GM21717 (cell line): ENCODE results near the gene CCN2.

ENCODE experiments used
- ATAC-seq: cut with Tn5 transposase; IDR thresholded peaks from one replicate; pipeline ENCODE4 v1.9.1; 2021; ENCODE audit warnings: mild to moderate bottlenecking, moderate library complexity; ENCODE audit not compliant: unreplicated experiment

The CCN2 gene

DNA sequence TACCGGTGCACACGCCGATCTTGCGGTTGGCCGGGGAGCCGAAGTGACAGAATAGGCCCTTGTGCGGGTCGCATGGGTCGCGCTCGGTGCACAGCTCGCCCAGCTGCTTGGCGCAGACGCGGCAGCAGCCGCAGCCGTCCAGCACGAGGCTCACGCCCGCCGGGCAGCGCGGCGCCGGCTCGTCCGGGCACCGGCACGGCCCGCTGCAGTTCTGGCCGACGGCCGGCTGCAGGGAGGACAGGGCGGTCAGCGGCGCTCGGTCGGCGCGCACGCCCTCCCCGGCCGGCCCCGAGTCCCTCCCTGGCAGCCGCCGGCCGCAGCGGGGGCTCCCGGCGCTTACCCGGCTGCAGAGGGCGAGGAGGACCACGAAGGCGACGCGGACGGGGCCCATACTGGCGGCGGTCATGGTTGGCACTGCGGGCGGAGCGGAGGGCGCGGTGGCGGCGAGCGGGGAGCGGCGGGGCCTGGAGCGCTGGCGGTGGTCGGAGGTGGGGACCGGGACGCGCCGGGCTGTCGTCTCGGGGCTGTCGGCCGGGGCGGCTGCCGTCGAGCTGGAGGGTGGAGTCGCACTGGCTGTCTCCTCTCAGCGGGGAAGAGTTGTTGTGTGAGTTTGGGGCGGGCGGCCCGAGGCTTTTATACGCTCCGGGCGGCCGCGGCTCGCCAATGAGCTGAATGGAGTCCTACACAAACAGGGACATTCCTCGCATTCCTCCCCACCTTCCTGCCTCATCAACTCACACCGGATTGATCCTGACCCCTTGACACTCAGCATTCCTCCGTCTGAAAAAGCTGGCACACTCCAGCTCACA is at the start of gene CCN2:
TSS of gene CCN2 (minus strand) at position 606 of the 809 bp plus-strand sequence. CDS start at position 406, 200 bp downstream.
- ATAC-seq: no peak

DNA sequence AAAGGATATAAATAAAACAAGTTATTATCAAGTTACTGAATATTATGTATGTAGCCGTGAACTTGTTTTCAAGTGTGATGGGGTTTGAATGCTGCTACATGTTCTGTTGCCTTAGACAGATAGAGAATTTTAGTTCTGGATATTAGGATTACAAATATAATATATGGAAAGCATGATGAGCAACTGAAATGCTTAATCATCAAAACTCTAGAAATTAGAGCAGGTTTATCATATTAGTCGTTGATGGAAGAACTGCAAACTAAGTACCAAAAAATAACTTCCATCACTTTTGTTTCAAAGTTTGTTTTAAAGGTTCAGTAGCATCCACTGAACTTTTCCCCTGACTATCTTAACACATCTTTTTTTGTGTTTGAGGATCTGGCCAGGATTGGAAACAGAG is 49.1 kb upstream of the CCN2 start:
- no peak for ATAC-seq

DNA sequence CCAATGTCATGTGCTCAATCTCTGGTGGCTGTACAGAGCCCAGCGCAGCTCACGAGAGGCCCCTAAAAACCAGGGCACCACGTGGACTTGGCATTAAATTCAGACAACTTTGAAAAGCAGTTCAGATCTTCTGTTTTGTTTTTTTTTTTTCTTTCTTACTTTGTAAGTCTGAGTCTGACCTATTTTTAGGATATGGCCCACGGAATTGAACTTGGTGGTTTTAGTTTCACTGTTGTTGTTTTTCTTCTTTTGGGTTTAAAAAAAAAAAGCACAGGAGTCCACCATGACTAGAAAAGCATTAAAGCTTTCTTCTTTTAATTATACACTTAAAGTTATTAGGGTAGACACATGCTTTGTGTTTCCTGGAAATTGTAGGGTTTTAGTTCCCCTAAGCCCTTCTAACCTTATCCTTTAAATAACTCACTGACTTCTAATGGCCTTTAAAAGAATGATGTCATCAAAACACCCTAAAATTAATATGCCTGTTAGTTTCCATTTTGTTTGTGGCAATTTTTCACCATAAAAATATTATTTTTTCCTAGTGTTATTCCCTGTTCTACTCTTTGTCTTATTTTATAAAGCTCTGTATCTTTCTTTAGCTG is 48.5 kb upstream of the CCN2 start:
- no peak for ATAC-seq

- ATAC-seq: no peak
These were observed 47.2 kb upstream of the CCN2 start for GRCh38 chr6:131998255-131998982.

- no peak for ATAC-seq
These were observed 46.4 kb upstream of the CCN2 start for GRCh38 chr6:131997429-131998153.

GRCh38 chr6:131995917-131996316 is 44.7 kb upstream of the CCN2 start:
- no peak for ATAC-seq

DNA sequence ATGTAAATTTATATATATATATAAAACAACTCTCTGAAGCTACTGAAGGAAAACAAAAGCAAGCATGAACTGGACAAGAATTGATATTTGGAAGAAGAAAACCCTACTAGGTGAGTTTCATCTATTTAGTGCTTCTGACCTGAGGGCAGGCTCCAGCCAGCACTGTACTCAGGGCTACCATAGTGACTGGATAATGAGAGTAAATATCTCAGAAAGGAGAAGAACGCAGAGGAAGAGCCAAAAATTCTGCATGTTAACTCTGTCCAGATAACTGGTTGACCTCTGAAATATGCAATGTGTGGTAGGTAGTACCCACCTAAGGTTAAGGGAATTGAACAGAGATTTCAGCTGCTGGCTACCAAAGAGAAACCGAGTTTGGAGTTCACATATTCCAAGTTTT is 41.4 kb upstream of the CCN2 start:
- ATAC-seq: no peak

DNA sequence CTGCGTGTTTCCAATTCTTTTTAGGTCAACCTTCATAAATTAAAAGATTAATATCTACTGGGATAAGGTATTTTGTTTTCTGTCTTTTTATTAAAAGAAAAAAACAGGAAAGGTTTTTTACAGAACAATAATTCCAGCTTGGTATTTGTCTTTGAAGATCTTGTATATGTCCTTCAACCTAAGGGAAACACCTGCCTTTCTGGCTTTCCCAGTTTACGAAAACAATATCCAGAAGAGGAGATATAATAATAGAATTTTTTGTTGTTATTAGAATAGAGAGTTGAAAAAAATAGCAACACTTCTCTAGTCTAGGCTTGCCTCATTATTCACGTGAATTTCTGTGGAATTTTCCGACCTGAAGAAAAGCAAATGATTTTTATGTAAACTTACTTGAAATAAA is 37.9 kb upstream of the CCN2 start:
- no peak for ATAC-seq

GRCh38 chr6:131982740-131983259 is 31.6 kb upstream of the CCN2 start:
- no peak for ATAC-seq

- no peak for ATAC-seq
These were observed 30.4 kb upstream of the CCN2 start for GRCh38 chr6:131981624-131981978.

GRCh38 chr6:131980791-131981623 is 29.8 kb upstream of the CCN2 start:
- no peak for ATAC-seq

GRCh38 chr6:131980338-131980790 is 29.2 kb upstream of the CCN2 start:
- ATAC-seq: no peak

DNA sequence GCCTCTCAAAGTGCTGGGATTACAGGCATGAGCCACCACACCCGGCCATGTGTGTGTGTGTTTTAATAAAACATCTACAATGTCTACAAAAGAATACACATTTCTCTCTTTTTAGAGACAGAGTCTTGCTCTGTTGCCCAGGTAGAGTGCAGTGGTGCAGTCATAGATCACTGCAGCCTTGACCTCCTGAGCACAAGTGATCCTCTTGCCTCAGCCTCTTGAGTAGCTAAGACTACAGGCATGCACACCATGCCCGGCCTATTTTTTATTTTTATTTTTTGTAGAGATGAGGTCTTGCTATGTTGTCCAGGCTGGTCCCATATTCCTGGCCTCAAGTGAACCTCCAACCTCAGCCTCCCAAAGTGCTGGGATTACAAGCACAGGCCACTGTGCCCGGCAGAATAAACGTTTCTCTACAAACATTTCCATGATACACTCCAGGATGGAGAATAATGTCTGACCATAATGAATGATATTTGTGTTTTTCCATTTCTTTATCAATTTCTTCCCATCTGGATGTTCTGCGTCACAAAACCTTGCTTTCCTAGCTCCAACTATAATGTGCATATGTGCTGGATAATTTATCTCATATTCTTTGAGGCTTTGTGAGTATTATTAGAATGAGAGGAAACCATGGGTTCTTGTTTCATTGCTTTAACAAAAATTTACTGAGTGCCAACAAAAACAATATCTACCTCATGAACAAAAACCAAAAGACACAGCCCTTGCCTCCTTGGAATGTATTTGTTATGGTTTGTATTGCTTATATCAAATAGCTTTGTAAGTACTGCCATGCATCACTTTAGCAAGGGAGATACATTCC is 28.6 kb upstream of the CCN2 start:
- ATAC-seq: no peak

DNA sequence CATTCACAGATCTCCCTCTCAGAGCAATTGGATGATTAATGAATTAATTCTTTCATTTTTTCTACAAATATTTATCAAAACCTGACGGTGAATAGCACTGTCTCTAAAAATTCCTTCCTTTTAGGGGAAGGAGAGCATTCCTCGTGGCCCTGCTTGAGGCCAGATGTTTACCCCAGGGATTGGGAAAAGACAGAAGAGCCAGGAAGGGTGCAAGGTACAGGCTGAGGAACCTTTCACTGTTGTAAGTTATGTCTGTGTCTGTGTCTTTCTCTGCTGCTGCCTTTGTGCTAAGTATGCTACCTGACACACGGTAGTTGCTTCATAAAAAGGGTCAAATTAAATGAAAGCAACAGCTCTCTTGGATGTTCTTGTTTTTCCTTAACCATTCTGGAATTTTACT is 27.4 kb upstream of the CCN2 start:
- ATAC-seq: no peak

DNA sequence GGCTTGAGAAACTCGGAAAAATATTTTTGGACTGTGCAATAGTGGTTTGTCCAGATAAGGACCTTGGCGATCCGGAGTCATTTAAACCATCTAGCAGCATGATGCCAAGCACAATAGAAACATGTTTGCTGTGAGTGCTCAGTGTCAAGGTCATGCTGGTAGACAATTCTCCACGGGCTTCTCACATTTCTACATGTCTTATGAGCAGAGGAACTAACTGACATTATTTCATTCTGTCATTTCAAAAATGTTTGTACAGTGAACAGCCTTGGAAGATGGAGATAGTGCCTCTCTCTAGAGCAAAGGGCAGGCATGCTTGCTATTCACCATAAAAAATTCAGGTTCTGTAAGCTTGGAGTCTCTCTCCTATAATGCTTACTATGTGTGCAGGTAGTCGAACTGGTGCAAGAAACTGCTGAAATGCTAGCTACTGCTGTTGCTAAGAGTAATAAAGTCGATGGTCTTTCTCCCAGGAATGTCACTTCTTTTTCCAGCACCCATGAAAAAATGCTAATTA is 25.4 kb upstream of the CCN2 start:
- ATAC-seq: no peak

DNA sequence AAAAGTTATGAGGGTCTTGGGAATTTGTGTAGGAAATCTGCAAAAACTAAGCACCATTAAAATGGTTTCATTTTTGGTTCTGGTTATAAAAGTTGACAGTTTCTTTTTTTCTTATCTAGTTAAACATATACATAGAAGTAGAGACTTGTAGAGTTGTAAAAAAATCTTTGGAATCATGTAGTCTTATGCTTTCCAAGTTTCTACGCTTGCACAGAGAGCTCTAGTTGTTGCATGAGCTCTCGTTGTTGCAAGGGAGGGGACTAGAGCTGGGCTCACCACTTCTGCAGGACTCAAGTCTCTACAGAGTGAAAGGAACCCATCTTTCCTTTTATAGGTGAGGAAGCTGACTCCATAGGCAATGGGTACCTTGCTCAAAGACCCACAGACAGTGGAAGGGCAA is 21.6 kb upstream of the CCN2 start:
- no peak for ATAC-seq

DNA sequence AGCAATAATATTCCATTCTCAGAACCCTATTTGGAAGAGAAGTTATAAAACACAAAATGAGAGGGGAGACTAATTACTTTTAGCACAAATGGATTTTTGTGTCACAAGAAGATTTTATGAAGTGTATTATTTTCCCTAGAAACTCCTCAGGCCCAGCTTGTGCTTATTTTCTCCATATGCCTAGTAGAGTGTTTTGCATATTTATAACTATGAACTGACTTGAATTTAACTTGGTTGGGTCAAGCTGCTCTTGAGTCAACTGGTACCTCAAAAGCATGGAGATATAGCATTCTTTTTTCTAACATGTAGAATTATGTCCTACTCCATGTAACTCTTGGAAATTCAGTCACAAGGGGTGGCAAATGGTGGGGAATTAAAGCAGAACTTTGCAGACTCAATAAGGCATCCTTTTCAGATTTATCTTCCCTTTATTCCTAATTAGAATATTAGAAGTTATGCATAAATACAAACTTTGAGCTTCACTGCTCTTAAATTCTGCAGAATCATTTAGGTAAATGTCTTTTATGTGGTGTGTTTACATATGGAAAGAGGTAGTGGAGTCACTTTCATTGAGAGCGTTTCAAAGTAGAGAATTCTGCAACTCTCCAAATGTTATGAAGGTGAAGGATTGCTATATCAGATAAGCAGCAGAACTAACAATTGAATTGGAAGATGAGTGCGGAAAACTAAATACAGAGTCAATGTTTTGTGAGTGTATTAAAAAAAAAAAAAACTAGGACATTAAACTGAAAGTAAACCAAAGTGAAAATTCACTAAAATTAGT is 19.1 kb upstream of the CCN2 start:
- no peak for ATAC-seq

DNA sequence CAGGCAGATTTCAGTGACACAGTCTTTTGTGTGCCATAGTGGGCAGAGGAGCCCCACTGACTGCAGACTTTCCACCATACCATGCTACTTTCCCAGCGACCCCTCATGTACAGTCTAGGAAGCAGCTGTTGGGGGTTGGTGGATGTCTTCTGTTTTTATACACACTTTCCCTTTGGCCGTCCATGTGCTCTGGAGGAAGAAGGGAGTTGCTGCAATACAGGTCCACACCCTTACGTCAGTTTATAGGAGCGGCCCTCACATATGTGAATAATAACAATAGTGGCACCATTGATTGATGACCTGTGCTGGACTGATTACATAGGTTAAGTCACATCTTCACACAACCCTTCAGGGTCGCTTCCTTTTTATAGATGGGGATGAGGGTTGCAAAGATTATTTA is 17.5 kb upstream of the CCN2 start:
- ATAC-seq: no peak
